ENCODE results near the gene TRIM45.

Gene TRIM45

DNA sequence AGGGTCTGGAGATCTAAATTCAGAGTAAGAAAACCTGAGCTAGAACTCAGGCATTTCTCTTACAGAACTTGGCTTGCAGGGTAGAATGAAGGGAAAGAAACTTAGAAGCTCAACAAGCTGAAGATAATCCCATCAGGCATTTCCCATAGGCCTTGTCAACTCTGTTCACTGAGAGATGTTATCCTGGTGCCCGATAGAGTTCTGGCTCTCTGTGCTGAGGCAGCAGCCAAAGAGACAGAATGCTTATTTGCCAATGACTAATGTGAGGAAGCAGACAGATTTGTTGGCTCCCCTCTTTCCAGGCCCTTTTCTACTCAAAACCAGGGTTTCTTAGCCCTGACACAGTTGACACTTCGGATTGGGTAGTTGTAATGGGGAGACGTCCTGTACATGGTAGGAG lies 22.3 kb upstream of the TRIM45 start:
- TF ChIP-seq, protein P1, sequence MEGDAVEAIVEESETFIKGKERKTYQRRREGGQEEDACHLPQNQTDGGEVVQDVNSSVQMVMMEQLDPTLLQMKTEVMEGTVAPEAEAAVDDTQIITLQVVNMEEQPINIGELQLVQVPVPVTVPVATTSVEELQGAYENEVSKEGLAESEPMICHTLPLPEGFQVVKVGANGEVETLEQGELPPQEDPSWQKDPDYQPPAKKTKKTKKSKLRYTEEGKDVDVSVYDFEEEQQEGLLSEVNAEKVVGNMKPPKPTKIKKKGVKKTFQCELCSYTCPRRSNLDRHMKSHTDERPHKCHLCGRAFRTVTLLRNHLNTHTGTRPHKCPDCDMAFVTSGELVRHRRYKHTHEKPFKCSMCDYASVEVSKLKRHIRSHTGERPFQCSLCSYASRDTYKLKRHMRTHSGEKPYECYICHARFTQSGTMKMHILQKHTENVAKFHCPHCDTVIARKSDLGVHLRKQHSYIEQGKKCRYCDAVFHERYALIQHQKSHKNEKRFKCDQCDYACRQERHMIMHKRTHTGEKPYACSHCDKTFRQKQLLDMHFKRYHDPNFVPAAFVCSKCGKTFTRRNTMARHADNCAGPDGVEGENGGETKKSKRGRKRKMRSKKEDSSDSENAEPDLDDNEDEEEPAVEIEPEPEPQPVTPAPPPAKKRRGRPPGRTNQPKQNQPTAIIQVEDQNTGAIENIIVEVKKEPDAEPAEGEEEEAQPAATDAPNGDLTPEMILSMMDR (conservative IDR thresholded peaks at IDR 0.05; ENCODE audit: control insufficient read depth, insufficient read depth, low read depth, low read length): no peak
- DNase-seq (ENCODE audit: low read depth): no peak
- H3K4me3 ChIP-seq (ENCODE audit: control insufficient read depth, low read depth, low read length): no peak overlapping the region

DNA sequence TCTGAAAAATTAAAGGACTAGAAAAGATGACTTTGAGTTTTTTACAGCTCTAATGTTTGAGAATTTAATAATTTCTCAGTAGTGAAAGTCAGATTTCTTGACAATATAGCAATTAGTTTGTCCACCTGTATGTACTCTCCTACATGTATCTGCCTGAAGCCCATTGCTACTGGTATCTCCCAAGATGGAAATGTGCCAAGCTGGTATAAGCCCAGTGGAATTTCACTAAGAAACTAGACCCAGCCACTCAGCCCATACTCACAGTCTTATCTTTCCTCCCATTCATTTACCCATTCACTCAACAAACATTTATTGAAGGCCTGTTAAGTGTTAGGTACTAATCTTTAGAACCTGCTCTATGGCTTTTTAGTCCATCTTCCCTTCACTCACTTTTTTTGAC lies 21.6 kb upstream of the TRIM45 start:
- H3K4me3 ChIP-seq (ENCODE audit: control insufficient read depth, low read depth, low read length): no peak overlapping the region
- no peak for DNase-seq (ENCODE audit: low read depth)
- TF ChIP-seq, protein P1 (conservative IDR thresholded peaks at IDR 0.05; ENCODE audit: control insufficient read depth, insufficient read depth, low read depth, low read length): no peak

DNA sequence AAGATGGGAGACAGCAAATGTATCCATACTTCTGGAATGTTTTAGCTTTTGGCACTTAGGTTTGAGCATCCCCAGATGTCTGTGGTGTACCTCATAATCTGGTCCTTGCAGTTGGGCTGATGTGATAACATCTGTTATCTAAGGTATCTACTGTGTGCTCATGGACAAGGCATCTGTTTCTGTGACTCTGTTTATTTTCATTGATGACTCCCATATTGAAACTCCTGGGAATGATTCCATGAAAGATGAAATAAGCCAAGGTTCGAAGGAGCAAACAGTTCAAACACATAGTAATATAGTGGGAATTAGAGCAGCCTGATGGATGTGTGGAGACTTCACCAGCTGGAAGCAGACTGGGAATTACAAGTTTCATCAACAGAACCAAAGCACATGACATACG lies 20.7 kb upstream of the TRIM45 start:
- TF ChIP-seq, protein P1 (conservative IDR thresholded peaks at IDR 0.05; ENCODE audit: control insufficient read depth, insufficient read depth, low read depth, low read length): no peak
- peak; percentile 66 for DNase-seq (ENCODE audit: low read depth)
- H3K4me3 ChIP-seq (ENCODE audit: control insufficient read depth, low read depth, low read length): no peak overlapping the region

DNA sequence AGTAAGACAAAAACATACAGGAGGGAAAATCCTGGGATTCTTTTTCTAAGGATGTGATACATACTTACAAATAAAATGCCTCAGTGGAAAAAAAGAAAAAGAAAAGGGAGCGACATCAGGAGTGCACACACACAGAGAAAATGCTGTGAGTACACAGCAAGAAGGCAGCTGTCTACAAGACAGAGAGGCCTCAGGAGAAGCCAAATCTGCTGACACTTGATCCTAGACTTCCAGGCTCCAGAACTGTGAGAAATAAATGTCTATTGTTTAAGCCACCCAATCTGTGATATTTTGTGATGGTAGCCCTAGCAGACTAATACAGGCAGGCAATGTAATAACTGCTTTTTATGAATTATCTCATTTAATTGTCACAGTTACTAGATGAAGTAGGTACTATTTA lies 17.0 kb upstream of the TRIM45 start:
- DNase-seq (ENCODE audit: low read depth): no peak
- H3K4me3 ChIP-seq (ENCODE audit: control insufficient read depth, low read depth, low read length): no peak overlapping the region
- TF ChIP-seq, protein P1 (conservative IDR thresholded peaks at IDR 0.05; ENCODE audit: control insufficient read depth, insufficient read depth, low read depth, low read length): no peak

DNA sequence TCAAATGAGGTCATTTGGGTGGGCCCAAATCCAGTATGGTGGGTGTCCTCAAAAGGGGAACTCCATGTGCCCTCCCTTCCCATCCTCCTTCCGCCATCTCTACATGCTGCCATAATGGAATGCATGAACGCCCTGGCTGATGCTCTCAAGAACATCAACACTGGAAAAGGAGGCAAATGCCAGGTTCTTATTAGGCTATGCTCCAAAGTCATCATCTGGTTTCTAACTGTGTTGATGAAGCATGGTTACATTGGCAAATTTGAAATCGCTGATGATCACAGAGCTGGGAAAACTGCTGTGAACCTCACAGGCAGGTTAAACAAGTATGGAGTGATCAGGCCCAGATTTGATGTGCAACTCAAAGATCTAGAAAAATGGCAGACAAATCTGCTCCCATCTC lies 16.6 kb upstream of the TRIM45 start:
- no peak for DNase-seq (ENCODE audit: low read depth)
- TF ChIP-seq, protein P1 (conservative IDR thresholded peaks at IDR 0.05; ENCODE audit: control insufficient read depth, insufficient read depth, low read depth, low read length): no peak
- H3K4me3 ChIP-seq (ENCODE audit: control insufficient read depth, low read depth, low read length): no peak overlapping the region

DNA sequence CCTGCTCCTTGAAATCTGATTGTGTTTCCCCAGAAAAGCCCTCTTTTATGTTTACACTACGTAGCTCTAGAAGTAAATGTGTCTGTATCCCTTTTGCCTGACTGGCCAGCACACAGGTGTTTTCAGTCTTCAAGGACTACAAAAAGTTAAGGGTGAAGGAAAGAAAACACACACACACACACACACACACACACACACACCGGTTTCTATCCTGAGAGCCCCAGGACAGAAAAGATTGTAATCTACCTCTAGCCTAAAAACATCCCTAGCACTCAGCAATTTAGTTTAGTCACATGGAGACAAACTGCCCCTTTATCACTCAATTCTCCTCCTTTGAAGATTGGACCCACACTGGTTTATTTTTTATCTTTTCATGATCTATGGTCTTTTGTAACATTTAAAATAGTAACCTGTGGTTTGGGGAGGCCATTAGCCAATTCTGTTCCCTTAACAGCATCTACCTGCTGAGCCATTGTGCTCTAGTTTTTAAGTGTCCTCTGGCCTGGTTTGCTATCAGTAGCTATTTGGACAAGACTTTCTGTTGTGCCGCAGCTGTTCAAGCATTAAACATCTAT lies 15.8 kb upstream of the TRIM45 start:
- no peak for DNase-seq (ENCODE audit: low read depth)
- no peak overlapping the region for H3K4me3 ChIP-seq (ENCODE audit: control insufficient read depth, low read depth, low read length)
- TF ChIP-seq, protein P1 (conservative IDR thresholded peaks at IDR 0.05; ENCODE audit: control insufficient read depth, insufficient read depth, low read depth, low read length): no peak

DNA sequence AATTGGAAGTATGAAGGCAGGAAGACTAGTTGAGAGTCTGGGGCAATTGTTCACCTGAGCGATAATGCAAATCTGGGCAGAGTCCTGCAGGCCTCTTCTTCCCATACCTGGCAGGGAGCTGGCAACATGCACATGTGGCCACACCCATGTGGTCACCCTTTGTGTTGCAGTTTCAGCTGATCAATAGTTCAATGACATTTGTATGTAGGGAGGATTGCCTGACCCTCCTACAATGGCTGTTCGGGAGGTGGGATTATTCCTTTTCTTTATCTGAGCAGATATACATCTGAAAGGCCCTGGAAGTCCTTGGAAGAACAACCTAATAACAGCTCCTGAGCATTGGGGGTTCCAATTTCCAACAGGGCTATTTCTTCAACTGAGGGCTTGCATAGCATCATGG lies 15.2 kb upstream of the TRIM45 start:
- DNase-seq (ENCODE audit: low read depth): no peak
- no peak overlapping the region for H3K4me3 ChIP-seq (ENCODE audit: control insufficient read depth, low read depth, low read length)
- TF ChIP-seq, protein P1 (conservative IDR thresholded peaks at IDR 0.05; ENCODE audit: control insufficient read depth, insufficient read depth, low read depth, low read length): no peak
